Tibial nerve (tissue), 3 donors: Measurements from ENCODE around the gene ALG2.

ENCODE experiments used
- POLR2A ChIP-seq, 2 donors: fragments of 450-650 bp; IDR thresholded peaks; one replicate each; pipeline ENCODE4 v1.6.1; 2017; ENCODE audit warnings: antibody characterized with exemption in 2 of 2, mild to moderate bottlenecking in 2 of 2, moderate library complexity in 2 of 2
- TF ChIP-seq, protein P1 (sequence below), 5 experiments: fragments of 200-600 bp in 3 of 5; fragments of 450-650 bp in 2 of 5; sonication (generic) in 3 of 5; IDR thresholded peaks; one replicate each; pipeline ENCODE4 v1.5.1; 2016 to 2019; ENCODE audit warnings: antibody characterized with exemption in 5 of 5, mild to moderate bottlenecking in 3 of 5, moderate library complexity in 2 of 5

DNA sequence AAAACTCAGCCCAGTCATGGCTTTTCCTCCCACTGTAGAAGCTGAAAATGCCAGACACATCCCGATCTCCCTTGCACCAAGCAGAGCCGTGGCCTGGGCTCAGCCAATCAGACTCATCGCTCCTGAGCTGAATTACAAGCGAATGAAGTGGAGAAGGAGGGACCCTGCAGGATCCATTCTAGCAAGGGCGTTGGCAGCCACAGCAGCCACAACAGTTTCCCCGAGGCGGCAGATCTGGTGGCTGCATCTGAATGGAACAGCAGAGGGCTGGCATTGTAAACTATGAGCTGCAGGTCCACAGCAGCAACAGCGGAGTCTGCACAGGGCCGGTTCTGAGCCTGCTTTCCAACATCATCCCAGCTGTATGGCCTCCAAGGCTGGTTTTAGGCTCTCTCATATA lies 23.8 kb downstream of the ALG2 start:
- no peak for TF ChIP-seq POLR2A (IDR thresholded peaks at IDR 0.05)
- TF ChIP-seq, protein P1, sequence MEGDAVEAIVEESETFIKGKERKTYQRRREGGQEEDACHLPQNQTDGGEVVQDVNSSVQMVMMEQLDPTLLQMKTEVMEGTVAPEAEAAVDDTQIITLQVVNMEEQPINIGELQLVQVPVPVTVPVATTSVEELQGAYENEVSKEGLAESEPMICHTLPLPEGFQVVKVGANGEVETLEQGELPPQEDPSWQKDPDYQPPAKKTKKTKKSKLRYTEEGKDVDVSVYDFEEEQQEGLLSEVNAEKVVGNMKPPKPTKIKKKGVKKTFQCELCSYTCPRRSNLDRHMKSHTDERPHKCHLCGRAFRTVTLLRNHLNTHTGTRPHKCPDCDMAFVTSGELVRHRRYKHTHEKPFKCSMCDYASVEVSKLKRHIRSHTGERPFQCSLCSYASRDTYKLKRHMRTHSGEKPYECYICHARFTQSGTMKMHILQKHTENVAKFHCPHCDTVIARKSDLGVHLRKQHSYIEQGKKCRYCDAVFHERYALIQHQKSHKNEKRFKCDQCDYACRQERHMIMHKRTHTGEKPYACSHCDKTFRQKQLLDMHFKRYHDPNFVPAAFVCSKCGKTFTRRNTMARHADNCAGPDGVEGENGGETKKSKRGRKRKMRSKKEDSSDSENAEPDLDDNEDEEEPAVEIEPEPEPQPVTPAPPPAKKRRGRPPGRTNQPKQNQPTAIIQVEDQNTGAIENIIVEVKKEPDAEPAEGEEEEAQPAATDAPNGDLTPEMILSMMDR (IDR thresholded peaks at IDR 0.05) = no peak
